GM12878 (cell line): ENCODE data around the gene LY9. TPM values are rescaled to one million over a fixed set of nuclear protein-coding genes. Genes with fewer than 3 reads are reported as not detected.

Experiments
- DPF2 ChIP-seq: fragments of 450-650 bp; IDR thresholded peaks from 2 replicates; pipeline ENCODE4 v1.6.1; 2017; ENCODE audit warnings: mild to moderate bottlenecking
- FOXK2 ChIP-seq: fragments of 450-650 bp; IDR thresholded peaks from 2 replicates; pipeline ENCODE4 v1.6.1; 2017; ENCODE audit warnings: mild to moderate bottlenecking, moderate library complexity
- GABPA ChIP-seq: IDR thresholded peaks from 2 replicates; pipeline ENCODE4 v1.6.1; 2014; ENCODE audit warnings: antibody characterized with exemption, low read depth, mild to moderate bottlenecking, inconsistent platforms
- IKZF1 ChIP-seq: fragments of 450-650 bp; conservative IDR thresholded peaks from 2 replicates; pipeline ENCODE4 v1.6.1; 2017; ENCODE audit warnings: antibody characterized with exemption, mild to moderate bottlenecking
- NR2C1 ChIP-seq: fragments of 450-650 bp; IDR thresholded peaks from 2 replicates; pipeline ENCODE4 v1.6.1; 2017; ENCODE audit warnings: antibody characterized with exemption, mild to moderate bottlenecking, moderate library complexity
- NR2F1 ChIP-seq: fragments of 450-650 bp; conservative IDR thresholded peaks from 2 replicates; pipeline ENCODE4 v1.6.1; 2017; ENCODE audit warnings: mild to moderate bottlenecking
- POLR2AphosphoS5 ChIP-seq: IDR thresholded peaks from 2 replicates; pipeline ENCODE4 v1.6.1; 2011; ENCODE audit warnings: mild to moderate bottlenecking, low read length, inconsistent platforms
- RUNX3 ChIP-seq: IDR thresholded peaks from 2 replicates; pipeline ENCODE4 v1.6.1; 2012; ENCODE audit warnings: low read length, inconsistent platforms
- STAT3 ChIP-seq: IDR thresholded peaks from 2 replicates; pipeline ENCODE4 v1.6.1; 2011; ENCODE audit warnings: low read depth, low read length, improper control_type of control experiment
- SUZ12 ChIP-seq: fragments of 200-600 bp; sonication (generic); IDR thresholded peaks from one replicate; pipeline ENCODE4 v1.6.1; 2018; ENCODE audit warnings: antibody characterized with exemption, mild to moderate bottlenecking; ENCODE audit not compliant: unreplicated experiment
- TAF1 ChIP-seq: IDR thresholded peaks from 2 replicates; pipeline ENCODE4 v1.6.1; 2011; ENCODE audit warnings: mild to moderate bottlenecking, low read depth, low read length, borderline replicate concordance
- YBX1 ChIP-seq: fragments of 450-650 bp; IDR thresholded peaks from 2 replicates; pipeline ENCODE4 v1.6.1; 2016; ENCODE audit warnings: antibody characterized with exemption
- ZNF384 ChIP-seq: IDR thresholded peaks from 2 replicates; pipeline ENCODE4 v1.6.1; 2012; ENCODE audit warnings: low read depth, mild to moderate bottlenecking, low read length, improper control_type of control experiment, borderline replicate concordance
- polyA plus RNA-seq, 11 experiments: library from polyadenylated mRNA; depleted of rRNA in 4 of 11; unstranded in 6 of 11; stranded (reverse) in 5 of 11; fragments of >200 nt; fragmentation: Nextera tagmentation in 4 of 11; fragmentation: Illumina TruSeq in 1 of 11; extraction: Ambion mirVana in 4 of 11; extraction: Trizol in 1 of 11; gene quantifications; 1 replicate in 1 of 11; 2 replicates in 10 of 11; pipeline versions ENCODE4 v1.2.1 to v1.2.3, GENCODE V29; 2011 to 2016; ENCODE audit warnings: inconsistent platforms in 2 of 11, missing spikeins in 2 of 11, low read depth in 1 of 11
- total RNA-seq, 4 experiments: library from RNA; depleted of rRNA in 3 of 4; stranded (reverse); fragments of >200 nt in 3 of 4; fragmentation: Illumina TruSeq in 1 of 4; extraction: Trizol in 1 of 4; gene quantifications; 2 replicates each; pipeline versions ENCODE4 v1.2.1 to v1.2.3, GENCODE V29; 2013 to 2021
- TF ChIP-seq, protein P1 (sequence below): fragments of 450-650 bp; IDR thresholded peaks from 2 replicates; pipeline ENCODE4 v1.6.1; 2017; ENCODE audit warnings: mild to moderate bottlenecking, moderate library complexity
- TF ChIP-seq, protein P2 (sequence below): fragments of 450-650 bp; IDR thresholded peaks from 2 replicates; pipeline ENCODE4 v1.6.1; 2014; ENCODE audit warnings: mild to moderate bottlenecking

The LY9 gene
- total and polyA plus RNA-seq, 10 of the 15 experiments (the other 5 are each of a cell fraction or from before 2014, with no cell fraction given), result 2.7 to 12.5 (median 9.0) TPM

DNA sequence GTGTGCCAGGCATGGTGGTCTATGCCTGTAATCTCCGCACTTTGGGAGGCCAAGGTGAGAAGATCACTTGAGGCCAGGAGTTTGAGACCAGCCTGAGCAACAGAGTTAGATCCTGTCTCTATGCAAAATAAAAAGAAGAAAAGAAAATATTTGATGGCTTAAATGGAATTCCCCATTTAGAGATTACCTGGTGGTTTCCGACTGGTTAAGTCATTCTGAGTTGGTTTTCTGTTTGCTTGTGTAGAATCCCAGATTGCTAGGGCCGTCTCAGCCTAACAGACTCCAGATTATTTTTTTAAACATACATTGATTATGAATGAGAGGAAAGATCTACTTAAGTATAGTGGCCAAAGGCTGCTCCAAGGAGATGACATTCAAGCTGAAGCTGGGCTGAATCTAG lies 22.9 kb upstream of the LY9 start (continued):
- TF ChIP-seq POLR2AphosphoS5 (peak; percentile 42; the same call in 1 of the 2 replicates), ZNF384 (no peak), NR2C1 (no peak), YBX1 (no peak), DPF2 (0 out of 2 replicates have a peak, but pooled peaks have one; percentile 39), SUZ12 (no peak), GABPA (no peak), RUNX3 (peak; percentile 61; the same call in 1 of the 2 replicates), STAT3 (no peak), TAF1 (peak; percentile 27; the same call in 1 of the 2 replicates), IKZF1 (no peak), NR2F1 (no peak), FOXK2 (no peak)
- TF ChIP-seq, protein P1, sequence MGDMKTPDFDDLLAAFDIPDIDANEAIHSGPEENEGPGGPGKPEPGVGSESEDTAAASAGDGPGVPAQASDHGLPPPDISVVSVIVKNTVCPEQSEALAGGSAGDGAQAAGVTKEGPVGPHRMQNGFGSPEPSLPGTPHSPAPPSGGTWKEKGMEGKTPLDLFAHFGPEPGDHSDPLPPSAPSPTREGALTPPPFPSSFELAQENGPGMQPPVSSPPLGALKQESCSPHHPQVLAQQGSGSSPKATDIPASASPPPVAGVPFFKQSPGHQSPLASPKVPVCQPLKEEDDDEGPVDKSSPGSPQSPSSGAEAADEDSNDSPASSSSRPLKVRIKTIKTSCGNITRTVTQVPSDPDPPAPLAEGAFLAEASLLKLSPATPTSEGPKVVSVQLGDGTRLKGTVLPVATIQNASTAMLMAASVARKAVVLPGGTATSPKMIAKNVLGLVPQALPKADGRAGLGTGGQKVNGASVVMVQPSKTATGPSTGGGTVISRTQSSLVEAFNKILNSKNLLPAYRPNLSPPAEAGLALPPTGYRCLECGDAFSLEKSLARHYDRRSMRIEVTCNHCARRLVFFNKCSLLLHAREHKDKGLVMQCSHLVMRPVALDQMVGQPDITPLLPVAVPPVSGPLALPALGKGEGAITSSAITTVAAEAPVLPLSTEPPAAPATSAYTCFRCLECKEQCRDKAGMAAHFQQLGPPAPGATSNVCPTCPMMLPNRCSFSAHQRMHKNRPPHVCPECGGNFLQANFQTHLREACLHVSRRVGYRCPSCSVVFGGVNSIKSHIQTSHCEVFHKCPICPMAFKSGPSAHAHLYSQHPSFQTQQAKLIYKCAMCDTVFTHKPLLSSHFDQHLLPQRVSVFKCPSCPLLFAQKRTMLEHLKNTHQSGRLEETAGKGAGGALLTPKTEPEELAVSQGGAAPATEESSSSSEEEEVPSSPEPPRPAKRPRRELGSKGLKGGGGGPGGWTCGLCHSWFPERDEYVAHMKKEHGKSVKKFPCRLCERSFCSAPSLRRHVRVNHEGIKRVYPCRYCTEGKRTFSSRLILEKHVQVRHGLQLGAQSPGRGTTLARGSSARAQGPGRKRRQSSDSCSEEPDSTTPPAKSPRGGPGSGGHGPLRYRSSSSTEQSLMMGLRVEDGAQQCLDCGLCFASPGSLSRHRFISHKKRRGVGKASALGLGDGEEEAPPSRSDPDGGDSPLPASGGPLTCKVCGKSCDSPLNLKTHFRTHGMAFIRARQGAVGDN, result peak; percentile 35; the same call in 1 of the 2 replicates
- TF ChIP-seq, protein P2, sequence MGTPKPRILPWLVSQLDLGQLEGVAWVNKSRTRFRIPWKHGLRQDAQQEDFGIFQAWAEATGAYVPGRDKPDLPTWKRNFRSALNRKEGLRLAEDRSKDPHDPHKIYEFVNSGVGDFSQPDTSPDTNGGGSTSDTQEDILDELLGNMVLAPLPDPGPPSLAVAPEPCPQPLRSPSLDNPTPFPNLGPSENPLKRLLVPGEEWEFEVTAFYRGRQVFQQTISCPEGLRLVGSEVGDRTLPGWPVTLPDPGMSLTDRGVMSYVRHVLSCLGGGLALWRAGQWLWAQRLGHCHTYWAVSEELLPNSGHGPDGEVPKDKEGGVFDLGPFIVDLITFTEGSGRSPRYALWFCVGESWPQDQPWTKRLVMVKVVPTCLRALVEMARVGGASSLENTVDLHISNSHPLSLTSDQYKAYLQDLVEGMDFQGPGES, result no peak
- TF ChIP-seq, all 136 proteins: peak for 9
